Suprapubic skin (tissue), 4 donors: ENCODE data around the gene PPM1H. TPM values are rescaled to one million over a fixed set of nuclear protein-coding genes. Genes with fewer than 3 reads are reported as not detected.

Source experiments
- DNase-seq, 2 donors: peaks; one replicate each; pipeline ENCODE4 v3.0.0-alpha.2; 2019; ENCODE audit warnings: low spot score in 2 of 2
- H3K27ac ChIP-seq: fragments of 200-600 bp; sonication (generic); one replicate; pipeline ENCODE4 v1.5.1; 2019
- H3K27me3 ChIP-seq: fragments of 200-600 bp; sonication (generic); one replicate; pipeline ENCODE4 v1.5.1; 2019
- H3K36me3 ChIP-seq: fragments of 200-600 bp; sonication (generic); one replicate; pipeline ENCODE4 v1.5.1; 2019
- H3K4me1 ChIP-seq: fragments of 200-600 bp; sonication (generic); one replicate; pipeline ENCODE4 v1.5.1; 2019
- H3K4me3 ChIP-seq: fragments of 200-600 bp; sonication (generic); one replicate; pipeline ENCODE4 v1.5.1; 2019; ENCODE audit warnings: mild to moderate bottlenecking
- H3K9me3 ChIP-seq: fragments of 200-600 bp; sonication (generic); one replicate; pipeline ENCODE4 v1.5.1; 2019
- CTCF ChIP-seq, 2 donors: fragments of 200-600 bp in 1 of 2; fragments of 450-650 bp in 1 of 2; sonication (generic) in 1 of 2; IDR thresholded peaks; one replicate each; pipeline ENCODE4 v1.5.1; 2016 to 2019; ENCODE audit warnings: antibody characterized with exemption in 2 of 2, mild to moderate bottlenecking in 1 of 2, moderate library complexity in 1 of 2
- EP300 ChIP-seq: sonication (generic); formaldehyde crosslinking; IDR thresholded peaks from one replicate; pipeline ENCODE4 v1.6.1; 2017; ENCODE audit warnings: antibody characterized with exemption
- POLR2A ChIP-seq, 2 donors: fragments of 450-650 bp; IDR thresholded peaks; one replicate each; pipeline ENCODE4 v1.6.1; 2017; ENCODE audit warnings: antibody characterized with exemption in 2 of 2, mild to moderate bottlenecking in 2 of 2, moderate library complexity in 2 of 2
- POLR2AphosphoS5 ChIP-seq, 3 donors: sonication (generic); formaldehyde crosslinking; IDR thresholded peaks; one replicate each; pipeline ENCODE4 v1.6.1; 2017; ENCODE audit warnings: antibody characterized with exemption in 3 of 3
- WGBS: methylation state at CpG from one replicate; pipeline ENCODE4 v1.1.5; 2018; 5-methylcytosine and 5-hydroxymethylcytosine counted together
- total RNA-seq, 4 donors: library from RNA; depleted of rRNA; stranded (reverse); fragments of >200 nt; gene quantifications; one replicate each; pipeline ENCODE4 v1.1.0, GENCODE V29; 2016

The PPM1H gene
- total RNA-seq, 4 donors from 2014 or later: 2.3 to 8.1 (median 4.9) TPM

- no peak overlapping the region for H3K4me3 ChIP-seq
- TF ChIP-seq CTCF (IDR thresholded peaks at IDR 0.05) (no peak), POLR2A (IDR thresholded peaks at IDR 0.05) (no peak), EP300 (no peak), POLR2AphosphoS5 (IDR thresholded peaks at IDR 0.05) (no peak)
- WGBS: 71% methylated on average over 3 of the region's 3 CpGs
- H3K36me3 ChIP-seq: no peaks in the 10 kb centered on the region
- H3K4me1 ChIP-seq: peaks cover 14% of the 10 kb centered on the region
- H3K9me3 ChIP-seq: no peaks in the 10 kb centered on the region
- DNase-seq: no peak
- no peaks in the 10 kb centered on the region for H3K27me3 ChIP-seq
- no peak overlapping the region for H3K27ac ChIP-seq
These were observed 145.1 kb downstream of the PPM1H start for GRCh38 chr12:62789851-62790250.

GRCh38 chr12:62787611-62788010 lies 147.3 kb downstream of the PPM1H start:
- Histone ChIP-seq H3K27ac (no peak overlapping the region), H3K4me1 (peaks cover 11% of the 10 kb centered on the region), H3K9me3 (no peaks in the 10 kb centered on the region), H3K27me3 (no peaks in the 10 kb centered on the region), H3K4me3 (no peak overlapping the region), H3K36me3 (no peaks in the 10 kb centered on the region)
- 47% methylated on average over 4 of the region's 4 CpGs for WGBS
- no peak for DNase-seq
- TF ChIP-seq POLR2A (IDR thresholded peaks at IDR 0.05) (no peak), POLR2AphosphoS5 (IDR thresholded peaks at IDR 0.05) (no peak), CTCF (IDR thresholded peaks at IDR 0.05) (no peak), EP300 (no peak)

GRCh38 chr12:62787023-62787422 lies 147.9 kb downstream of the PPM1H start:
- 90% methylated on average over 6 of the region's 6 CpGs for WGBS
- DNase-seq: no peak
- H3K27me3 ChIP-seq: no peaks in the 10 kb centered on the region

GRCh38 chr12:62785941-62786559 lies 148.9 kb downstream of the PPM1H start:
- no peak for DNase-seq
- WGBS: 70% methylated on average over 7 of the region's 8 CpGs
- no peaks in the 10 kb centered on the region for H3K36me3 ChIP-seq
- H3K4me1 ChIP-seq: peaks cover 11% of the 10 kb centered on the region
- H3K4me3 ChIP-seq: no peak overlapping the region
- H3K9me3 ChIP-seq: no peaks in the 10 kb centered on the region
- H3K27me3 ChIP-seq: no peaks in the 10 kb centered on the region
- TF ChIP-seq POLR2AphosphoS5 (IDR thresholded peaks at IDR 0.05): no peak
- TF ChIP-seq CTCF (IDR thresholded peaks at IDR 0.05): no peak
- peak overlapping the region; percentile 38 for H3K27ac ChIP-seq

More at GRCh38 chr12:62787023-62787422, 147.9 kb downstream of the PPM1H start:
- no peak overlapping the region for H3K27ac ChIP-seq
- no peaks in the 10 kb centered on the region for H3K36me3 ChIP-seq
- H3K9me3 ChIP-seq: no peaks in the 10 kb centered on the region
- TF ChIP-seq EP300 (no peak), CTCF (IDR thresholded peaks at IDR 0.05) (no peak), POLR2A (IDR thresholded peaks at IDR 0.05) (no peak), POLR2AphosphoS5 (IDR thresholded peaks at IDR 0.05) (no peak)
- H3K4me3 ChIP-seq: no peak overlapping the region
- H3K4me1 ChIP-seq: peaks cover 11% of the 10 kb centered on the region

- H3K27me3 ChIP-seq: no peaks in the 10 kb centered on the region
- no peaks in the 10 kb centered on the region for H3K9me3 ChIP-seq
- no peak for DNase-seq
- TF ChIP-seq EP300 (no peak), CTCF (IDR thresholded peaks at IDR 0.05) (no peak), POLR2A (IDR thresholded peaks at IDR 0.05) (no peak), POLR2AphosphoS5 (IDR thresholded peaks at IDR 0.05) (no peak)
- H3K36me3 ChIP-seq: no peaks in the 10 kb centered on the region
- H3K4me1 ChIP-seq: peaks cover 11% of the 10 kb centered on the region
- H3K27ac ChIP-seq: no peak overlapping the region
- H3K4me3 ChIP-seq: no peak overlapping the region
- WGBS: 81% methylated on average over 4 of the region's 4 CpGs
These were observed 150.4 kb downstream of the PPM1H start for GRCh38 chr12:62784576-62784975.
